Left lung (tissue), 10 donors: ENCODE results near the gene CCS. TPM values are rescaled to one million over a fixed set of nuclear protein-coding genes. Genes with fewer than 3 reads are reported as not detected.

Experiments used
- ATAC-seq: fragments of 200-7000 bp; cut with Tn5 transposase; one replicate; pipeline ENCODE4 v1.9.1; 2020; ENCODE audit warnings: moderate library complexity
- DNase-seq, 4 donors: peaks; one replicate each; pipeline ENCODE4 v3.0.0-alpha.2; 2013 to 2020
- H3K27ac ChIP-seq, 2 donors: fragments of 200-600 bp; sonication (generic) in 1 of 2; one replicate each; pipeline versions ENCODE4 v1.5.0 to v1.8.0; 2020 to 2021
- H3K27me3 ChIP-seq, 2 donors: fragments of 200-600 bp; sonication (generic) in 1 of 2; one replicate each; pipeline versions ENCODE4 v1.5.0 to v1.8.0; 2020 to 2021
- H3K36me3 ChIP-seq, 2 donors: fragments of 200-600 bp; sonication (generic) in 1 of 2; one replicate each; pipeline versions ENCODE4 v1.5.0 to v1.8.0; 2020 to 2021
- H3K4me1 ChIP-seq, 2 donors: fragments of 200-600 bp; one replicate each; pipeline ENCODE4 v1.8.0; 2021
- H3K4me3 ChIP-seq, 2 donors: fragments of 200-600 bp; sonication (generic) in 1 of 2; one replicate each; pipeline versions ENCODE4 v1.5.0 to v1.8.0; 2020 to 2021; ENCODE audit warnings: mild to moderate bottlenecking in 1 of 2
- H3K9me3 ChIP-seq, 2 donors: fragments of 200-600 bp; sonication (generic) in 1 of 2; one replicate each; pipeline versions ENCODE4 v1.5.0 to v1.8.0; 2020 to 2021
- CTCF ChIP-seq, 2 donors: fragments of 200-600 bp; sonication (generic) in 1 of 2; IDR thresholded peaks; one replicate each; pipeline versions ENCODE4 v1.5.0 to v1.8.0; 2021; ENCODE audit warnings: antibody characterized with exemption in 2 of 2
- intact Hi-C, 2 donors: fragments of 100-400 bp; cut with DNase I; formaldehyde crosslinking; loops; one replicate each; pipeline versions ENCODE4 v1.11.2 to v1.14.2; 2022
- polyA plus RNA-seq, 6 donors: library from polyadenylated mRNA; unstranded; fragments of 120-200 nt; gene quantifications; one replicate each; pipeline ENCODE4 v1.2.1, GENCODE V29; 2013; ENCODE audit not compliant: insufficient read length in 6 of 6
- total RNA-seq, 2 donors: library from RNA; stranded (reverse); fragmentation: NEBNext Ultra II Directional; extraction: Animal tissue kit (Norgen Biotek cat#: 25700); gene quantifications; one replicate each; pipeline ENCODE4 v1.2.1, GENCODE V29; 2021
- donor health status: DM: no; HTN: yes; CAD: no.
- donor health status: DM: no; HTN: no; CAD: no.

The CCS gene
- total and polyA plus RNA-seq, 8 donors = 29.0 to 101 (median 82.0) TPM

GRCh38 chr11:66591175-66591574 lies 1.8 kb upstream of the CCS start:
- DNase-seq (no peak), ATAC-seq (no peak)
- TF ChIP-seq CTCF (IDR thresholded peaks at IDR 0.05) = no peak
- H3K27ac ChIP-seq = no peak overlapping the region
- H3K27me3 ChIP-seq = no peaks in the 10 kb centered on the region
- H3K4me3 ChIP-seq = no peak overlapping the region
- no peaks in the 10 kb centered on the region for H3K9me3 ChIP-seq
- intact Hi-C loops = no loop called here
- H3K4me1 ChIP-seq = peaks cover 17 to 35% of the 10 kb centered on the region in 2 donors
- no peaks in the 10 kb centered on the region for H3K36me3 ChIP-seq

GRCh38 chr11:66593303-66593635 lies 284 bp downstream of the CCS start:
- H3K27me3 ChIP-seq = no peaks in the 10 kb centered on the region
- DNase-seq = no peak
- H3K9me3 ChIP-seq = no peaks in the 10 kb centered on the region
- H3K4me1 ChIP-seq = peaks cover 17 to 35% of the 10 kb centered on the region in 2 donors
- TF ChIP-seq CTCF (IDR thresholded peaks at IDR 0.05) = no peak
- H3K36me3 ChIP-seq = no peaks in the 10 kb centered on the region
- intact Hi-C loops = no loop called here
- peak overlapping the region; percentile 60 to 68 for H3K4me3 ChIP-seq
- peak; percentile 24 for ATAC-seq
- H3K27ac ChIP-seq = peak overlapping the region; percentile 69 to 89

- no peaks in the 10 kb centered on the region for H3K36me3 ChIP-seq
- H3K9me3 ChIP-seq = no peaks in the 10 kb centered on the region
- no peaks in the 10 kb centered on the region for H3K27me3 ChIP-seq
- DNase-seq (peak in 1 of 4 donors; percentile 49), ATAC-seq (no peak)
- no peak for TF ChIP-seq CTCF (IDR thresholded peaks at IDR 0.05)
- peaks cover 17 to 35% of the 10 kb centered on the region in 2 donors for H3K4me1 ChIP-seq
- intact Hi-C loops = no loop called here
- peak overlapping the region; percentile 60 to 68 for H3K4me3 ChIP-seq
- peak overlapping the region; percentile 69 to 89 for H3K27ac ChIP-seq
These were observed 665 bp downstream of the CCS start for GRCh38 chr11:66593650-66594049.

- intact Hi-C loops = no loop called here
- Histone ChIP-seq H3K4me1 (peaks cover 17 to 35% of the 10 kb centered on the region in 2 donors), H3K27me3 (no peaks in the 10 kb centered on the region), H3K36me3 (peaks cover 0 to 15% of the 10 kb centered on the region in 2 donors), H3K4me3 (no peak overlapping the region), H3K27ac (peak overlapping the region; percentile 63 to 80), H3K9me3 (no peaks in the 10 kb centered on the region)
- no peak for TF ChIP-seq CTCF (IDR thresholded peaks at IDR 0.05)
- DNase-seq (peak; percentile 4 to 93 (median 64)), ATAC-seq (peak; percentile 22)
These were observed 2.4 kb downstream of the CCS start for GRCh38 chr11:66595245-66595904.

- intact Hi-C loops = no loop called here
- no peak for ATAC-seq
These were observed 6.0 kb downstream of the CCS start for GRCh38 chr11:66598993-66599392.

More at GRCh38 chr11:66598993-66599392, 6.0 kb downstream of the CCS start:
- Histone ChIP-seq H3K9me3 (no peaks in the 10 kb centered on the region), H3K27ac (no peak overlapping the region), H3K27me3 (no peaks in the 10 kb centered on the region), H3K4me3 (no peak overlapping the region), H3K36me3 (peaks cover 0 to 32% of the 10 kb centered on the region in 2 donors), H3K4me1 (peaks cover 12 to 30% of the 10 kb centered on the region in 2 donors)
- DNase-seq = peak in 1 of 4 donors; percentile 55
- no peak for TF ChIP-seq CTCF (IDR thresholded peaks at IDR 0.05)
